GM12892 (cell line): Measurements from ENCODE around the gene OVOL1.

Experiments
- POLR2A ChIP-seq: IDR thresholded peaks from 2 replicates; pipeline ENCODE4 v1.6.1; 2011; ENCODE audit warnings: low read depth, low read length, control low read depth
- POLR2AphosphoS5 ChIP-seq: IDR thresholded peaks from 2 replicates; pipeline ENCODE4 v1.6.1; 2011; ENCODE audit warnings: low read depth, low read length, control low read depth
- TAF1 ChIP-seq: IDR thresholded peaks from 2 replicates; pipeline ENCODE4 v1.6.1; 2011; ENCODE audit warnings: low read depth, mild to moderate bottlenecking, control low read depth, low read length, borderline replicate concordance

DNA sequence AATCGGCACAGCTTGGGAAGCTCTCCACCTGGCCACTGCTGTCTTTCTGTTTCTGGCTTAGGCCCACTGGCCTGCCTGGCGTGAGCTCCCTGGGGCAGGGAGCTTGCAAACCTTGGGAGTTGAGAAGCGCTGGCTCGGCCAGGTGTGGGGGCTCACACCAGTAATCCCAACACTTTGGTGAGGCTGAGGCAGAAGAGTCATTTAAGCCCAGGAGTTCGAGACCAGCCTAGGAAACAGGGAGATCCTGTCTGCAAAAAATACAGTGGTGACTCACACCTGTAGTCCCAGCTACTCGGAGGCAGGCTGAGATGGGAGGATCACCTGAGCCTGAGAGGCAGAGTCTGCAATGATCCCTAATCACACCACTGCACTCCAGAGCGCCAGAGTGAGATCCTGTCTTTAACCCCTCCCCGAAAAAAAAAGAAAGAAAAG lies 10.1 kb upstream of the OVOL1 start:
- TF ChIP-seq POLR2A (no peak), POLR2AphosphoS5 (no peak), TAF1 (no peak)
